ENCODE results near the gene CD300A.
"Not testable (repeated sequence)": the region's sequence is repeated elsewhere in the genome, so short reads cannot be mapped to it uniquely, and the experiment has no call there.

The CD300A gene

DNA sequence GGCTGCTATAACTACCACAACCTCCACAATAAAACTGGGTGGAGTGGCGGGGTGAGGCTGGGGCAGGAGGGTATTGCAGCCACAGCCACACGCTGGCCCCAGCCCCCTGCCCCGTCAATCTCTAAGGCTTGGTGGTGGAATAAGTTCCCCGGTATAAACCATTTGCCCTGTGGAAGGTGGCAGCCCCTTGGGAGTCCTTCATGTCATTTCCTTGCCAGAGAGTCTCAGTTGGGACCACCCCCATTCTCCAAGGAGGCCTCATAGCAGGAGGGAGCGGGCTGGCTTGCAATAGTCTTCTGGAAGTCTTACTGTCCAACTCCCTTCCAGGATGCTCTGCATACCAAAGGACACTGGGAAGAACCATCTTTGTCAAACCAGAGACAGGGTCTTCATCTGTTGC, 19.4 kb downstream of the CD300A start:
- no peaks in the 10 kb centered on the region for H3K4me1 ChIP-seq
- TF ChIP-seq CTCF (IDR thresholded peaks at IDR 0.05; ENCODE audit: low read depth, low read length): no peak
- peaks cover 63% of the 10 kb centered on the region for H3K27me3 ChIP-seq
- H3K4me3 ChIP-seq (ENCODE audit: low read depth, low read length): no peak overlapping the region
- no peak for DNase-seq
- H3K9me3 ChIP-seq: no peaks in the 10 kb centered on the region
- H3K36me3 ChIP-seq: no peaks in the 10 kb centered on the region

DNA sequence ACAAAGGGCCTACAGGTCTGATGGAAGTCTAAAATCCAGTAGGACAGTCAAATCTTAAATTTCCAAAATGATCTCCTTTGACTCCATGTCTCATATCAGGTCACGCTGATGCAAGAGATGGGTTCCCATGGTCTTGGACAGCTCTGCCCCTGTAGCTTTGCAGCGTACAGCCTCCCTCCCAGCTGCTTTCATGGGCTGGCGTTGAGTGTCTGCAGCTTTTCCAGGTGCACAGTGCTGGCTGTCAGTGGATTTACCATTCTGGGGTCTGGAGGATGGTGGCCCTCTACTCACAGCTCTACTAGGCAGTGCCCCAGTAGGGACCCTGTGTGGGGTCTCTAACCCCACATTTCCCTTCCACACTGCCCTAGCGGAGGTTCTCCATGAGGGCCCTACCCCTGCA, 21.8 kb downstream of the CD300A start:
- not testable (repeated sequence) for H3K9me3 ChIP-seq; H3K4me3 ChIP-seq (ENCODE audit: low read depth, low read length); H3K36me3 ChIP-seq; H3K4me1 ChIP-seq; DNase-seq
- peaks cover 49% of the 10 kb centered on the region for H3K27me3 ChIP-seq

GRCh38 chr17:74490716-74491115, 24.3 kb downstream of the CD300A start:
- DNase-seq: no peak
- no peak overlapping the region for H3K4me3 ChIP-seq (ENCODE audit: low read depth, low read length)
- no peaks in the 10 kb centered on the region for H3K36me3 ChIP-seq
- no peaks in the 10 kb centered on the region for H3K4me1 ChIP-seq
- peaks cover 36% of the 10 kb centered on the region for H3K27me3 ChIP-seq
- no peak for TF ChIP-seq CTCF (IDR thresholded peaks at IDR 0.05; ENCODE audit: low read depth, low read length)
- no peaks in the 10 kb centered on the region for H3K9me3 ChIP-seq

GRCh38 chr17:74491626-74492025, 25.2 kb downstream of the CD300A start:
- H3K4me1 ChIP-seq: no peaks in the 10 kb centered on the region
- H3K36me3 ChIP-seq: no peaks in the 10 kb centered on the region
- DNase-seq: no peak
- no peaks in the 10 kb centered on the region for H3K9me3 ChIP-seq
- peaks cover 33% of the 10 kb centered on the region for H3K27me3 ChIP-seq
- TF ChIP-seq CTCF (IDR thresholded peaks at IDR 0.05; ENCODE audit: low read depth, low read length): no peak
- no peak overlapping the region for H3K4me3 ChIP-seq (ENCODE audit: low read depth, low read length)

DNA sequence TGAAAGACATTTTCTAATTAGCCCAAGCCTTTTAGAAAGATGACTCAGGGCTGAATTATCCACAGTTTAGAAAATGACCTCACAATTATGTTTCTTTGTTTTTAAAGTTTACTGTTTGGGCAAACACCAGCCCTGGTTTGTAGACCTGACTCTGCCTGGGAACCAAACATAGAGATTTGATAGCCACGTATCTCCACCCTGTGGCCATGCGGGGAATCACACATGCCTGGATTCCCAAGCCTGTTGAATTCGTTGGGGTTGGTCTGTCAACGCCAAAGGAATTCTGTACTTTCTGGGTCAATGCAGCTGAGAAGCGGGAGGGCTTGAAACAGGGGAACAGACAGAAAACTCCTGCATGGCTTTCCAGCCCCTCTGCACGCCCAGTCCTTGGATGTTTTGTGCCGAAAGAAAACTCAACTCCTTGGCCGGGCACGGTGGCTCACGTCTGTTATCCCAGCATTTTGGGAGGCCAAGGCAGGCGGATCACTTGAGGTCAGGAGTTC, 26.9 kb downstream of the CD300A start:
- Histone ChIP-seq H3K27me3 (peaks cover 24% of the 10 kb centered on the region), H3K4me1 (no peaks in the 10 kb centered on the region), H3K4me3 (ENCODE audit: low read depth, low read length) (no peak overlapping the region), H3K9me3 (no peaks in the 10 kb centered on the region), H3K36me3 (no peaks in the 10 kb centered on the region)
- TF ChIP-seq CTCF (IDR thresholded peaks at IDR 0.05; ENCODE audit: low read depth, low read length): peak; percentile 96
- DNase-seq: peak; percentile 71

GRCh38 chr17:74497471-74497870, 31.0 kb downstream of the CD300A start:
- no peak for DNase-seq
- no peaks in the 10 kb centered on the region for H3K9me3 ChIP-seq
- no peak for TF ChIP-seq CTCF (IDR thresholded peaks at IDR 0.05; ENCODE audit: low read depth, low read length)
- H3K4me1 ChIP-seq: no peaks in the 10 kb centered on the region
- no peaks in the 10 kb centered on the region for H3K36me3 ChIP-seq
- H3K27me3 ChIP-seq: peaks cover 20% of the 10 kb centered on the region
- no peak overlapping the region for H3K4me3 ChIP-seq (ENCODE audit: low read depth, low read length)

DNA sequence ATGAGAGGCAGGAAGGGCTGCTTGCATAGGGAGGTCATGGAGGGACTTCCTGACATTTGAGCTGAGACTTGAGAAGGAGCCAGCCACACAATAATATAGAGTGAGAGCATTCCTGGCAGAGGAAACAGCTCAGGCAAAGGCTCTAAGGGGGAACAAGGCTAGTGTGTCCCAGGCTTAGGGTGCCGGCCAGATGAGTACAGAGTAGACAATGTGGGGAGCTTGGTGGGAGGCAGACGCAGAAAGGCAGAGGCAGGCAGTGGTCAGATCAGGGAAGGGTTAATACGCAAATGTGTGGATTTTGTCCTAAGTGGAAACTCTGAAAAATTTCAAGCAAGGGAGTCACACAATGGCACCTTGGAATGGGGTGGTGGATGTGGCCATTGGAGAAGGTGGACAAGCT, 33.6 kb downstream of the CD300A start:
- no peak for TF ChIP-seq CTCF (IDR thresholded peaks at IDR 0.05; ENCODE audit: low read depth, low read length)
- no peak for DNase-seq
- peaks cover 23% of the 10 kb centered on the region for H3K27me3 ChIP-seq
- H3K4me3 ChIP-seq (ENCODE audit: low read depth, low read length): no peak overlapping the region
- H3K9me3 ChIP-seq: no peaks in the 10 kb centered on the region
- H3K4me1 ChIP-seq: no peaks in the 10 kb centered on the region
- no peaks in the 10 kb centered on the region for H3K36me3 ChIP-seq
